HEK293 (cell line): ENCODE measurements around the gene NEIL1.
"Not testable (repeated sequence)": the region's sequence is repeated elsewhere in the genome, so short reads cannot be mapped to it uniquely, and the experiment has no call there.

Experiments used
- CTCF ChIA-PET: fragments of 350-600 bp; formaldehyde crosslinking; extraction: SDS; loops from one replicate; lab custom pipeline; 2021; ENCODE audit warnings: antibody characterized with exemption; lab: Yijun Ruan, JAX
- POLR2A ChIA-PET: fragments of 300-600 bp; formaldehyde crosslinking; extraction: SDS; loops from one replicate; lab custom pipeline; 2020; ENCODE audit warnings: antibody characterized with exemption, inconsistent platforms; lab: Yijun Ruan, JAX
- H3K27ac ChIP-seq: fragments of 200-500 bp; sonication (Bioruptor generic); 2 replicates; pipeline ENCODE4 v1.5.1; 2014; ENCODE audit warnings: low read depth, low read length, control low read depth, inconsistent platforms; ENCODE audit errors: extremely low read depth
- H3K36me3 ChIP-seq, 2 experiments: fragments of 200-500 bp in 1 of 2; sonication (Bioruptor generic) in 1 of 2; 1 replicate in 1 of 2; 2 replicates in 1 of 2; pipeline ENCODE4 v1.5.1; 2014 to 2017; ENCODE audit warnings: inconsistent platforms in 2 of 2, low read length in 2 of 2; ENCODE audit not compliant: control insufficient read depth in 2 of 2, insufficient read depth in 1 of 2
- H3K4me1 ChIP-seq: fragments of 200-500 bp; sonication (Bioruptor generic); 2 replicates; pipeline ENCODE4 v1.5.1; 2014; ENCODE audit warnings: mild to moderate bottlenecking, low read length, inconsistent platforms; ENCODE audit not compliant: control insufficient read depth, insufficient read depth
- H3K4me3 ChIP-seq: 2 replicates; pipeline ENCODE4 v1.5.1; 2011; ENCODE audit warnings: low read depth, mild to moderate bottlenecking, control low read depth, low read length, moderate library complexity
- H3K9me3 ChIP-seq: fragments of 200-500 bp; sonication (Bioruptor generic); 2 replicates; pipeline ENCODE4 v1.5.1; 2014; ENCODE audit warnings: low read depth, low read length, inconsistent platforms; ENCODE audit not compliant: control insufficient read depth, insufficient read depth
- PRDM1 ChIP-seq: fragments of 450-650 bp; formaldehyde crosslinking; IDR thresholded peaks from 2 replicates; pipeline ENCODE4; 2016; ENCODE audit warnings: missing biosample characterization, missing genetic modification characterization
- ZIC2 ChIP-seq: fragments of 450-650 bp; formaldehyde crosslinking; IDR thresholded peaks from 2 replicates; pipeline ENCODE4 v1.5.1; 2016; ENCODE audit warnings: missing biosample characterization, missing genetic modification characterization
- ZNF10 ChIP-seq: fragments of 450-650 bp; formaldehyde crosslinking; IDR thresholded peaks from 2 replicates; pipeline ENCODE4 v1.5.1; 2017; ENCODE audit warnings: missing biosample characterization, missing genetic modification characterization
- ZNF121 ChIP-seq: fragments of 450-650 bp; formaldehyde crosslinking; IDR thresholded peaks from 2 replicates; pipeline ENCODE4 v1.5.1; 2016; ENCODE audit warnings: missing biosample characterization, missing genetic modification characterization
- ZNF366 ChIP-seq: fragments of 450-650 bp; formaldehyde crosslinking; conservative IDR thresholded peaks from 2 replicates; pipeline ENCODE4 v1.5.1; 2016; ENCODE audit warnings: missing biosample characterization, missing genetic modification characterization
- ZNF391 ChIP-seq: fragments of 450-650 bp; formaldehyde crosslinking; IDR thresholded peaks from 2 replicates; pipeline ENCODE4 v1.5.1; 2016; ENCODE audit warnings: low read depth, missing biosample characterization, missing genetic modification characterization, borderline replicate concordance
- ZNF394 ChIP-seq: fragments of 450-650 bp; formaldehyde crosslinking; IDR thresholded peaks from 2 replicates; pipeline ENCODE4 v1.5.1; 2016; ENCODE audit warnings: missing biosample characterization, missing genetic modification characterization, mild to moderate bottlenecking, moderate library complexity, borderline replicate concordance
- ZNF423 ChIP-seq: fragments of 450-650 bp; formaldehyde crosslinking; IDR thresholded peaks from 2 replicates; pipeline ENCODE4 v1.5.1; 2016; ENCODE audit warnings: missing biosample characterization, missing genetic modification characterization
- ZNF555 ChIP-seq: fragments of 450-650 bp; formaldehyde crosslinking; conservative IDR thresholded peaks from 2 replicates; pipeline ENCODE4 v1.5.1; 2017; ENCODE audit warnings: missing biosample characterization, mild to moderate bottlenecking, missing genetic modification characterization, inconsistent platforms
- ZSCAN16 ChIP-seq: fragments of 450-650 bp; formaldehyde crosslinking; IDR thresholded peaks from 2 replicates; pipeline ENCODE4 v1.5.1; 2016; ENCODE audit warnings: missing biosample characterization, missing genetic modification characterization
- TF ChIP-seq, protein P1 (sequence below): fragments of 450-650 bp; formaldehyde crosslinking; IDR thresholded peaks from 2 replicates; pipeline ENCODE4 v1.5.1; 2016; ENCODE audit warnings: missing biosample characterization, missing genetic modification characterization

The NEIL1 gene

DNA sequence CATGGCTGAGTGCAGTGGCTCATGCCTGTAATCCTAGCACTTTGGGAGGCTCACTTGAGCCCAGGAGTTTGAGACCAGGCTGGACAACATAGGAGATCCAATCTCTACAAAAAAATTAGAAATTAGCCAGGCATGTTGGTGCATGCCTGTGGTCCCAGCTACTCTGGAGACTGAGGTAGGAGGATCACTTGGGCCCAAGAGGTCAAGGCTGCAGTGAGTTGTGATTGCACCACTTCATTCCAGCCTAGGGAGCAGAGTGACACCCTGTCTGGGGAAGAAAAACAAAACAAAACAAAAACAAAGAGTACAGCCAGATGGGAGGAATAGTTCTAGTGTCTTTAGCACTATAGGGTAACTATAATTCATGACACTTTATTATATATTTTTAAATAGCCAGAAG, 37.1 kb upstream of the NEIL1 start:
- no peak overlapping the region for H3K27ac ChIP-seq
- H3K9me3 ChIP-seq, result no peaks in the 10 kb centered on the region
- ChIA-PET POLR2A (no interaction called here), CTCF (interaction anchor here (0.7 to 3.2 kb wide), 3 partner anchors 58 to 529 kb away, joined by 3 to 25 read pairs (median 3); partner anchors contain the start of gene MAN2C1)
- TF ChIP-seq ZNF394 (peak; percentile 65; the same call in 1 of the 2 replicates), ZIC2 (no peak)
- H3K4me3 ChIP-seq, result no peak overlapping the region
- no peaks in the 10 kb centered on the region for H3K4me1 ChIP-seq
- H3K36me3 ChIP-seq, result no peaks in the 10 kb centered on the region

DNA sequence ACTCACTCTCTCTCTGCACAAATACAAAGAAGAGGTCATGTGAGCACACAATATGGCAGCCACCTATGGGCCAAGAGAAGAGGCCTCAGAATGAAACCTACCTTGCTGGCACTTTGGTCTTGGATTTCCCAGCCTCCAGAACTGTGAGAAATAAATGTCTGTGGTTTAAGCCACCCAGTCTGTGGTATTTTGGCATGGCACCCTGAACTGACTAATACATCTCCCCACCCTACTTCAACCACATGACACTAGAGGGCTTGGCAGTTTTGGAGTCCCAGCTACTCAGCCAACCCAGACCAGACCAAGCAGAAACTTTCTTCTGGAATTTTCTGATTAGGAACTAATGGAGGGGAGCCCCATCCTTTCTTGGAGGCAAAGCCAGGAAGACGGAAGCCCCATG, 34.3 kb upstream of the NEIL1 start:
- POLR2A ChIA-PET, H3K27ac ChIP-seq, CTCF ChIA-PET, H3K4me3 ChIP-seq, H3K36me3 ChIP-seq, H3K9me3 ChIP-seq, H3K4me1 ChIP-seq: not testable (repeated sequence)

DNA sequence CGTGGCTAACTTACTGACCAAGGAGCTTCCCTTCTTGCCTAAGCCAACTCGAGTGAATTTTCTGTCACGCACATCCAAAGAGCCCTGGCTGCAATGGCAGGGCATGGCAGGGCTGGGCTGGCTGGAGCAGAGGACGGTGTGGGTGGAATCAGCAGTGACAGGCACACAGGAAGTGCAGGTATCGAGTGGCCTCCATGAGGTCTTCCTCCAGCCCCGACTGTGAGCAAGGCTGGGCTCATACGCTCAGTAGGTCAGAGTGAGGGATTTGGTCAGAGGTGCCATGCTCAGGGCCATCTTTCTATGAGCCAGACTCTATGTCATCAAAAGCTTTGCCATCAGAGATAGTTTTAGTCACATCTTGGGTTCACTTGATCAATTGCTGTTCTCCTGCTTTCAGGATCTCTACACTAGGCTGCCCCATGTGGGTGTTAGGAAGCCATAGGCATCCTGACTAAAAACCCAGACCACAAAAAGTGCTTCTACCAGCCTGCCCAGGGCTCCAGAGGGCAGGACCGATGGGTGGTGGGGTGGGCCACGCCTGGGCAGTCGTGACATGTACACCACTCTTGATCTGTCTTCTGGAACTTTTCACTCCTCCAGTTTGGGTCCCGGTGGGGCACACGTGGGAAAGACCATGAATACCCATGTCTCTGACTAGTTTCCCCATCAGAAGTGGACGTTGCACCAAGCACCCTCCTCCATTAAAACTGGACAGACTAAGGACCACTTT, 33.6 kb upstream of the NEIL1 start:
- POLR2A ChIA-PET, result no interaction called here
- CTCF ChIA-PET, result no interaction called here
- H3K4me1 ChIP-seq, result no peaks in the 10 kb centered on the region
- no peaks in the 10 kb centered on the region for H3K9me3 ChIP-seq
- no peak overlapping the region for H3K4me3 ChIP-seq
- TF ChIP-seq ZSCAN16 (tag by site-specific recombination) (no peak), ZNF10 (tag by site-specific recombination) (peak; percentile 82), ZNF121 (tag by site-specific recombination) (no peak), ZNF423 (tag by site-specific recombination) (no peak), ZNF555 (tag by site-specific recombination) (no peak)
- no peak overlapping the region for H3K27ac ChIP-seq
- H3K36me3 ChIP-seq, result no peaks in the 10 kb centered on the region

DNA sequence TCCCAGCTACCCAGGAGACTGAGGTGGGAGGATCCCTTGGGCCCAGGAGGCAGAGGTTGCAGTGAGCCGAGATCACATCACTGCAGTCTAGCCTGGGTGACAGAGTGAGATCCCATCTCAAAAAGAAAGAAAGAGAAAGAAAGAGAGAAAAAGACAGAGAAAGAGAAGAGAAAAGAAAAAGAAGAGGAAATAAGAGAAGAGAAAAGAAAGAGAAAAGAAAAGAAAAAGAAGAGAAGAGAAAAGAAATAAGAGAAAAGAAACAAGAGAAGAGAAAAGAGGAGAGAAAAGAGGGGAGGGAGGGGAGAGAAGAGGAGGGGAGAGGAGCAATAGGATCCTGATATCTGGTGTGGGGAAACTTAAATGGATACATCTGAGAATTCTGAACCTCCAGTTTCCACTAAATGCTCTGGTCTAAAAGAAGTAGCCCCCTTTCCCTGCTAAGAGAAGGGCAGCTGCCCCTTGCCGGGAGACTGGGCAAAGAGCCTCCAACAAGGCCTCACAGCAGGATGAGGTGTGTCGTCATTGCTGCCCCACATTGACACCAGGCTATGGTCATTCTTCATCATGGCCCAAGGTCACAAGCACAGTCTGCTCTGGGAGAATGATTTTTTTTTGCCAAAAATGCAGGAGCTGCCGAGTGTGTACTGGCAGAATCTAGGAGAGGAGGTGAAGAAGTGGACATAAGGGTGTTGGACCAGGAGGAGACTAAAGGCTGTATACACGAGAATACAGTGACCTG, 32.1 kb upstream of the NEIL1 start:
- no peak overlapping the region for H3K27ac ChIP-seq
- H3K9me3 ChIP-seq, result no peaks in the 10 kb centered on the region
- POLR2A ChIA-PET, result no interaction called here
- H3K4me3 ChIP-seq, result no peak overlapping the region
- CTCF ChIA-PET, result no interaction called here
- TF ChIP-seq, protein P1, sequence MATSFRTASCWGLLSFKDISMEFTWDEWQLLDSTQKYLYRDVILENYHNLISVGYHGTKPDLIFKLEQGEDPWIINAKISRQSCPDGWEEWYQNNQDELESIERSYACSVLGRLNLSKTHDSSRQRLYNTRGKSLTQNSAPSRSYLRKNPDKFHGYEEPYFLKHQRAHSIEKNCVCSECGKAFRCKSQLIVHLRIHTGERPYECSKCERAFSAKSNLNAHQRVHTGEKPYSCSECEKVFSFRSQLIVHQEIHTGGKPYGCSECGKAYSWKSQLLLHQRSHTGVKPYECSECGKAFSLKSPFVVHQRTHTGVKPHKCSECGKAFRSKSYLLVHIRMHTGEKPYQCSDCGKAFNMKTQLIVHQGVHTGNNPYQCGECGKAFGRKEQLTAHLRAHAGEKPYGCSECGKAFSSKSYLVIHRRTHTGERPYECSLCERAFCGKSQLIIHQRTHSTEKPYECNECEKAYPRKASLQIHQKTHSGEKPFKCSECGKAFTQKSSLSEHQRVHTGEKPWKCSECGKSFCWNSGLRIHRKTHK (tag by site-specific recombination), result no peak
- TF ChIP-seq ZNF391 (no peak), ZNF366 (tag by site-specific recombination) (peak; percentile 51), ZSCAN16 (tag by site-specific recombination) (no peak), PRDM1 (tag by site-specific recombination) (peak; percentile 88)
- no peaks in the 10 kb centered on the region for H3K4me1 ChIP-seq
- H3K36me3 ChIP-seq, result no peaks in the 10 kb centered on the region

DNA sequence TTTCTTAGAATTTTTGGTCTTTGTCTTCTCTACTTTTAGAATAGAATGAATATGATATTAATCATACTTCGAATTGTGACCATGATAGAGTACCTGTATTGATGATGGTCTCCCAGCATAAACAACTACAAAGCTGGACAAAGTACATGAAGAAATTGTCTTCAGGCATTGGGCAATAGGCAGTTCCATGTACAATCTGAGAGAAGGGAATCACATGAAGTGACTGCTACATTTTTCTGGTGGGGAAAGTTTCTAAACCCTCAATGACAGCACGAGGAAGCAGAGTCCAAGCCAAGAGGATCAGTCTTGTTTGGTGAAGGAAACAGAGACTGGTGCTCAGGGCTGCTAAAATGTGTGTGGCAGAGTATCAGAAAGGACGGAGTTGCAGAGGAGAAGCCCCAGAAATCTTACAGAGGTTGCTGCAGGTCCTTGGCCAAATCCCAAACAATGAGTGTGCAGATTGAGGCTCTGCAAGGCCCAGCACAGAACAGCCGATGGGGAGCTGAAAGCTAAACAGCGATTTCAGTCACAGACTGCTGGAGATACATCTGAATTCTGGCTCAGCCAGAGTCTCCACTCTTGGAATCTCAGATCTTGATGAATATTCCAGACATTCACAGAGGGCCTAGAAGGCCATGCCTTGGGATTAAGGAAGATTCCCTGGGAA, 27.5 kb upstream of the NEIL1 start:
- H3K36me3 ChIP-seq, H3K27ac ChIP-seq, H3K4me1 ChIP-seq, POLR2A ChIA-PET, H3K9me3 ChIP-seq, H3K4me3 ChIP-seq: not testable (repeated sequence)
- CTCF ChIA-PET, result interaction anchor here (1.3 kb wide), 1 partner anchor 11 kb away, joined by 4 read pairs; no protein-coding TSS in a partner anchor
